Neural progenitor cell (in vitro differentiated cells): Measurements from ENCODE around the gene SURF6. TPM values are rescaled to one million over a fixed set of nuclear protein-coding genes. Genes with fewer than 3 reads are reported as not detected.
"Not testable (repeated sequence)": the region's sequence is repeated elsewhere in the genome, so short reads cannot be mapped to it uniquely, and the experiment has no call there.

Experiments
- DNase-seq: peaks from one replicate; pipeline ENCODE4 v3.0.0-alpha.2; 2016; ENCODE audit warnings: low spot score
- H2AFZ ChIP-seq: fragments of 200-600 bp; sonication (generic); replicated peaks from 2 replicates; pipeline ENCODE4 v1.6.1; 2016; ENCODE audit warnings: antibody characterized with exemption
- H3F3A ChIP-seq: fragments of 200-600 bp; sonication (generic); 2 replicates; pipeline ENCODE4 v1.6.1; 2016; ENCODE audit warnings: antibody characterized with exemption, low read depth
- H3K27ac ChIP-seq: fragments of 200-600 bp; sonication (generic); 2 replicates; pipeline ENCODE4 v1.5.1; 2016; ENCODE audit warnings: mild to moderate bottlenecking
- H3K27me3 ChIP-seq: fragments of 200-600 bp; sonication (generic); 2 replicates; pipeline ENCODE4 v1.6.1; 2016; ENCODE audit warnings: mild to moderate bottlenecking, moderate library complexity
- H3K36me3 ChIP-seq: fragments of 200-600 bp; sonication (generic); 2 replicates; pipeline ENCODE4 v1.5.1; 2016
- H3K4me1 ChIP-seq: fragments of 200-600 bp; sonication (generic); 2 replicates; pipeline ENCODE4 v1.6.1; 2016; ENCODE audit warnings: mixed run types
- H3K4me2 ChIP-seq: fragments of 200-600 bp; sonication (generic); 2 replicates; pipeline ENCODE4 v1.6.1; 2016
- H3K4me3 ChIP-seq: fragments of 200-600 bp; sonication (generic); 2 replicates; pipeline ENCODE4 v1.5.1; 2016
- H3K79me2 ChIP-seq: fragments of 200-600 bp; sonication (generic); 2 replicates; pipeline ENCODE4 v1.6.1; 2016; ENCODE audit warnings: low read depth
- H3K9ac ChIP-seq: fragments of 200-600 bp; sonication (generic); 2 replicates; pipeline ENCODE4 v1.6.1; 2016
- H3K9me3 ChIP-seq: fragments of 200-600 bp; sonication (generic); 2 replicates; pipeline ENCODE4 v1.5.1; 2016; ENCODE audit warnings: low read depth
- H4K20me1 ChIP-seq: fragments of 200-600 bp; sonication (generic); 2 replicates; pipeline ENCODE4 v1.6.1; 2016; ENCODE audit warnings: low read depth
- H3K27ac Mint-ChIP-seq: 3 replicates; pipeline ENCODE4 v1.8.0; 2021; ENCODE audit warnings: mixed read lengths
- H3K27me3 Mint-ChIP-seq: 2 replicates; pipeline ENCODE4 v1.8.0; 2022; ENCODE audit warnings: low read depth, mild to moderate bottlenecking, inconsistent platforms, moderate library complexity, mixed read lengths; ENCODE audit not compliant: insufficient read depth
- H3K36me3 Mint-ChIP-seq: 3 replicates; pipeline ENCODE4 v1.8.0; 2021; ENCODE audit warnings: mixed read lengths
- H3K4me1 Mint-ChIP-seq: 3 replicates; pipeline ENCODE4 v1.8.0; 2021; ENCODE audit warnings: mixed read lengths
- H3K4me3 Mint-ChIP-seq: 3 replicates; pipeline ENCODE4 v1.8.0; 2021; ENCODE audit warnings: mild to moderate bottlenecking, moderate library complexity, mixed read lengths
- H3K9me3 Mint-ChIP-seq: 3 replicates; pipeline ENCODE4 v1.8.0; 2020; ENCODE audit warnings: mixed read lengths
- EZH2 ChIP-seq: fragments of 200-600 bp; sonication (generic); IDR thresholded peaks from 2 replicates; pipeline ENCODE4 v1.6.1; 2017; ENCODE audit warnings: antibody characterized with exemption, mild to moderate bottlenecking, moderate library complexity
- EZH2phosphoT487 ChIP-seq: fragments of 200-600 bp; sonication (generic); IDR thresholded peaks from 2 replicates; pipeline ENCODE4 v1.6.1; 2017; ENCODE audit warnings: antibody characterized with exemption
- total RNA-seq: library from RNA; depleted of rRNA; stranded (reverse); fragments of >200 nt; gene quantifications from 2 replicates; pipeline ENCODE4 v1.2.3, GENCODE V29; 2015; ENCODE audit warnings: low replicate concordance
- TF ChIP-seq, protein P1 (sequence below): fragments of 200-600 bp; sonication (generic); IDR thresholded peaks from 2 replicates; pipeline ENCODE4 v1.5.1; 2017; ENCODE audit warnings: antibody characterized with exemption, mild to moderate bottlenecking

The SURF6 gene
- total RNA-seq, 1 donor from 2014 or later, result 13.2 TPM

DNA sequence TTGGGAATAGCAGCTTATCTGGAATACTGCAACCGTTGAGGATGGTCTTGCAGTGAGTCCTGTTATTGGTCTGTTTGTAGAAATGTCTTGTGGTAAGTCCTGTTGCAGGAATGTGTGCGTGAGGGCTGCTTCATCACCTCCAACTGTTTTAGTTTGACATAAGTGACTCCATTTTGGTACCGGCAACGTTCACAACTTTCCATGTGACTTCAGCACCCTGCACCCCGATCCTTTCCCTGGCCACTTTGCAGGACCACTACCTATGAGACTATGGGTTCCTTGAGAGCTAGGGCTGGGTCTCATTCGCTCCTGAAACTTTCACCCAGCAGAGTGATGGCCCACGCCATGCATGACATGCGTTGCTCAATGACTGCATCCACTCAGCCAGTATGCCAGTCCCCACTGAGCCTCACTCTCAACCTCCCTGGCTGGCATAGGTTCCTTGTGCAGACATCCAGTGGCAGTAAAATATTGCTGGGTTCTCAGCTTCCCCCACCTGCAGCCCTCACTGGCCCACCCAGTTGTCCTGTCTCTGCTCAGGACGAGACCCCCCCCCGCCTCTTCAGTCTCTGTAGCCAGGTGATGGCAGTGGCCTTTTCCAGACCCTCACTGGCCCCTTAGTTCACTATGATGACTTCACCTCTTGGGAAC is 8.0 kb downstream of the SURF6 start:
- Histone ChIP-seq H3F3A (peaks cover 6% of the 10 kb centered on the region), H3K9ac (no peak overlapping the region), H3K4me2 (no peak overlapping the region), H2AFZ (no peak overlapping the region), H3K79me2 (no peaks in the 10 kb centered on the region), H4K20me1 (peaks cover 2% of the 10 kb centered on the region), H3K4me1 (no peaks in the 10 kb centered on the region), H3K27ac (no peak overlapping the region), H3K9me3 (peaks cover 4% of the 10 kb centered on the region), H3K27me3 (no peaks in the 10 kb centered on the region), H3K36me3 (no peaks in the 10 kb centered on the region), H3K4me3 (no peak overlapping the region)
- Mint-ChIP-seq H3K4me1 (no peaks in the 10 kb centered on the region), H3K4me3 (no peak overlapping the region), H3K27me3 (peaks cover 16% of the 10 kb centered on the region), H3K27ac (no peak overlapping the region), H3K9me3 (peaks cover 18% of the 10 kb centered on the region), H3K36me3 (peaks cover 28% of the 10 kb centered on the region)
- DNase-seq, result no peak
- TF ChIP-seq, protein P1, sequence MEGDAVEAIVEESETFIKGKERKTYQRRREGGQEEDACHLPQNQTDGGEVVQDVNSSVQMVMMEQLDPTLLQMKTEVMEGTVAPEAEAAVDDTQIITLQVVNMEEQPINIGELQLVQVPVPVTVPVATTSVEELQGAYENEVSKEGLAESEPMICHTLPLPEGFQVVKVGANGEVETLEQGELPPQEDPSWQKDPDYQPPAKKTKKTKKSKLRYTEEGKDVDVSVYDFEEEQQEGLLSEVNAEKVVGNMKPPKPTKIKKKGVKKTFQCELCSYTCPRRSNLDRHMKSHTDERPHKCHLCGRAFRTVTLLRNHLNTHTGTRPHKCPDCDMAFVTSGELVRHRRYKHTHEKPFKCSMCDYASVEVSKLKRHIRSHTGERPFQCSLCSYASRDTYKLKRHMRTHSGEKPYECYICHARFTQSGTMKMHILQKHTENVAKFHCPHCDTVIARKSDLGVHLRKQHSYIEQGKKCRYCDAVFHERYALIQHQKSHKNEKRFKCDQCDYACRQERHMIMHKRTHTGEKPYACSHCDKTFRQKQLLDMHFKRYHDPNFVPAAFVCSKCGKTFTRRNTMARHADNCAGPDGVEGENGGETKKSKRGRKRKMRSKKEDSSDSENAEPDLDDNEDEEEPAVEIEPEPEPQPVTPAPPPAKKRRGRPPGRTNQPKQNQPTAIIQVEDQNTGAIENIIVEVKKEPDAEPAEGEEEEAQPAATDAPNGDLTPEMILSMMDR, result no peak
- TF ChIP-seq EZH2, result no peak
- no peak for TF ChIP-seq EZH2phosphoT487

GRCh38 chr9:133327021-133327420 is 9.0 kb downstream of the SURF6 start:
- not testable (repeated sequence) for H3K27ac ChIP-seq, H3K4me3 ChIP-seq, H3K4me2 ChIP-seq, H3K79me2 ChIP-seq, H3K9ac ChIP-seq, H2AFZ ChIP-seq, H3K4me1 Mint-ChIP-seq, H3K4me1 ChIP-seq, H3K36me3 ChIP-seq, H4K20me1 ChIP-seq, H3K27me3 ChIP-seq, DNase-seq, H3K4me3 Mint-ChIP-seq, H3K9me3 ChIP-seq, H3F3A ChIP-seq, H3K27ac Mint-ChIP-seq
- Mint-ChIP-seq H3K36me3 (peaks cover 20% of the 10 kb centered on the region), H3K9me3 (peaks cover 18% of the 10 kb centered on the region), H3K27me3 (peaks cover 16% of the 10 kb centered on the region)

GRCh38 chr9:133323991-133324703 is 11.8 kb downstream of the SURF6 start:
- H3K79me2 ChIP-seq, result no peaks in the 10 kb centered on the region
- Mint-ChIP-seq H3K36me3 (peaks cover 9% of the 10 kb centered on the region), H3K27me3 (peaks cover 18% of the 10 kb centered on the region), H3K27ac (no peak overlapping the region), H3K4me3 (peak overlapping the region; percentile 1), H3K4me1 (no peaks in the 10 kb centered on the region), H3K9me3 (peaks cover 22% of the 10 kb centered on the region)
- H3K4me1 ChIP-seq, result no peaks in the 10 kb centered on the region
- TF ChIP-seq EZH2phosphoT487 (no peak), EZH2 (no peak)
- TF ChIP-seq, protein P1, result no peak
- H2AFZ ChIP-seq, result no peak overlapping the region
- H3K27me3 ChIP-seq, result no peaks in the 10 kb centered on the region
- DNase-seq, result no peak
- peaks cover 4% of the 10 kb centered on the region for H3K9me3 ChIP-seq
- no peaks in the 10 kb centered on the region for H4K20me1 ChIP-seq
- no peak overlapping the region for H3K9ac ChIP-seq
- no peaks in the 10 kb centered on the region for H3K36me3 ChIP-seq
- H3K4me2 ChIP-seq, result no peak overlapping the region
- H3K27ac ChIP-seq, result no peak overlapping the region
- no peak overlapping the region for H3K4me3 ChIP-seq
- H3F3A ChIP-seq, result no peaks in the 10 kb centered on the region

DNA sequence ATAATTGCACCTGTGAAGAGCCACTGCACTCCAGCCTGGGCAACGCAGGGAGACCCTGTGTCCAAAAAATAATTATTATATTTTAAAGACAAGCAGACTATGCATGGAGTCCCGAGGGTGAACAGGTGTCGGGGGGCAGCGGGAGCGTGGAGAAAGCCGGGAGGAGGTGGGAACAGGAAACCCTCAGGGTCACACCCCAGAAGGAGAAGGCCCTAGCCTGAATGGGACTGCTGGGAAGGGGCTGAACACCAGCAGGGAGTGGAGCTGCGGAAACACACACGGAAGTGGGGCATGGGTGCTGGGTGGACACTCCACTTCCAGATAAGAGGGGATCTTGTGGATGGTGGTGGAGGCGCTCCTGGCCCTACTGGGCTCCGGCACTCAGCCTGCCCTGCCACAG is 12.8 kb downstream of the SURF6 start:
- Histone ChIP-seq H3K27ac (no peak overlapping the region), H3K79me2 (no peaks in the 10 kb centered on the region), H3K4me1 (no peaks in the 10 kb centered on the region), H4K20me1 (no peaks in the 10 kb centered on the region), H3K36me3 (no peaks in the 10 kb centered on the region), H3F3A (no peaks in the 10 kb centered on the region), H2AFZ (no peak overlapping the region), H3K9ac (no peak overlapping the region), H3K4me3 (no peak overlapping the region), H3K9me3 (peaks cover 4% of the 10 kb centered on the region), H3K4me2 (no peak overlapping the region), H3K27me3 (no peaks in the 10 kb centered on the region)
- Mint-ChIP-seq H3K27ac (no peak overlapping the region), H3K27me3 (peaks cover 12% of the 10 kb centered on the region), H3K4me3 (no peak overlapping the region), H3K4me1 (no peaks in the 10 kb centered on the region), H3K36me3 (peaks cover 3% of the 10 kb centered on the region), H3K9me3 (peaks cover 19% of the 10 kb centered on the region)
- TF ChIP-seq, protein P1, result no peak
- TF ChIP-seq EZH2phosphoT487 (no peak), EZH2 (no peak)
- DNase-seq, result no peak
